HG02623 (cell line): ENCODE results near the gene ZNF532.
A peak's percentile ranks its signal among the peaks of the same experiment; 100 is the strongest.
"Not testable (repeated sequence)": the region's sequence is repeated elsewhere in the genome, so short reads cannot be mapped to it uniquely, and the experiment has no call there.

ENCODE experiments used
- ATAC-seq: cut with Tn5 transposase; IDR thresholded peaks from one replicate; pipeline ENCODE4 v1.9.1; 2021; ENCODE audit warnings: moderate library complexity; ENCODE audit not compliant: unreplicated experiment

The ZNF532 gene

DNA sequence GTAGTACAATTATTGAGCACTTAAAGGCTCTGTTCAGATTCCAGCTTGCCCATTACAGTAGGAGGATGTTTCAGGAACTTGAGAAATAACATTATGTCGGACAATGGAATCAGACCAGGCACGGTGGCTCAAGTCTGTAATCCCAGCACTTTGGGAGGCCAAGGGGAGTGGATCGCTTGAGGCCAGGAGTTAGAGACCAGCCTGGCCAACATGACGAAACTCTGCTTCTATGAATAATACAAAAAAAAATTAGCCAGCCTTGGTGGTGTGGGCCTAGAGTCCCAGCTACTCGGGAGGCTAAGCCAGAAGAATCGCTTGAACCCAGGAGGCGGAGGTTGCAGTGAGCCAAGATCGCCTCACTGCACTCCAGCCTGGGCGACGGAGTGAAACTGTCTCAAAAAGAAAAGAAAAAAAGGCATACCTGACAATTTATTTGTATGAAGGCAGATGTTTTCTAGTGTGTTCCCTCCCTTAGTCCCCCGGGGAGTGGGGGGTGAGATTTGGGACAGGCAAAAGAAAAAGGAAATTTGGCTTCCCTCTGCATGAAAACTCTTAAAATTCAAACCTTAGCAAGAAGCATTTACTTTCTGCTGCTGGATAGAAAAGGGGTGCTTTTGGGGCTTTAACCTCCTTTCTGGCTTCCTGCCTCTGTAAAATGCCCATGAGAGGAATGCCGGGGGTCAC is 13.7 kb upstream of the ZNF532 start:
- no peak for ATAC-seq

DNA sequence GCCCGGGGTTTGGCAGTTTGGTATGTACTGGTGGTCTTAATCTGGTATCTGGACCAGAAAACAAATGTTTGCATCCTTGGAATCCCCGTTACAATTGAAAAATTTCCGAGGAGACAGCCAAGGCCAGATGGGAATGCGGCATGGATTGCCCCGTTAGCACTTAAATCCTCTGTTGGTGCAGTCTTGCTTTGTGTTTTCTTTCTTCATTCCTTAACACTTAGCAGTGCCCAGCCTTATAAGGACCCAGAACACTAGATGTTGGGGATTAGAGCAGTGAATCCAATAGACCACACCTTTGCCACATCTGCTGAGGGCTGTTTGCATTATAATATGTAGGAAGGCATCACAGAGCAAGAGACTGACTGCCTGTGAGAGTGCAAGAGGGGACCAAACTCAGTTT is 12.8 kb upstream of the ZNF532 start:
- ATAC-seq: no peak

DNA sequence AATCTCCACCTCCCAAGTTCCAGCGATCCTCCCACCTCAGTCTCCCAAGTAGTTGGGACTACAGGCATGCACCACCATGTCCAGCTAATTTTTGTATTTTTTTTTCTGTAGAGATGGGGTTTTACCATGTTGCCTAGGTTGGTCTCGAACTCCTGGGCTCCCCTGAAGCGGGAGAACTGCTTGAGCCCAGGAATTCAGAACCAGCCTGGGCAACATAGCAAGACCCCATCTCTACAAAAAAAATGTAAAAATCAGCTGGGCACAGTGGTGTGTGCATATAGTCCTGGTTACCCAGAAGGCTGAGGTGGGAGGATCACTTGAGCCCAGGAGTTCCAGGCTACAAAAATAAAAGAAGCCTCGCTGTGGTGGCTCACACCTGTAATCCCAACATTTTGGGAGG is 12.0 kb upstream of the ZNF532 start:
- ATAC-seq: no peak

DNA sequence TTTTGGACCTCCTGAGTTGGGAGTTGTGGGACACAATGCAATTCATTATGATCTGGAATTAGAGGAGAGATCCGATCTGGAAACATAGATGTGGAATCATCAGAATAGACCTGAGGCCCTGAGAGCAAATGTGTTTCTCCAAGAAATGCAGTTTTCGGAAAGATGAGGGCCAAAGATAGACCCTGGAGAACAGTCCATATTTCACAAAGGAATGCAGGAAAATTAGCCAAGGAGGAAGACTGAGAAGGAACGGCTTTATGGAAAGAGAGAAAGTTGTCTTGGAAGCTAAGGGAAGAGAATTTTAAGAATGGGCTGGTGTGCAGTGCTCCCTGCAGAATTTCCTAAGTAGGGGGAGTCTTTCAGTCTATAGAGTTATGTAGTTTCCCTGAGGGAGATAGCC is 11.1 kb upstream of the ZNF532 start:
- ATAC-seq: no peak

DNA sequence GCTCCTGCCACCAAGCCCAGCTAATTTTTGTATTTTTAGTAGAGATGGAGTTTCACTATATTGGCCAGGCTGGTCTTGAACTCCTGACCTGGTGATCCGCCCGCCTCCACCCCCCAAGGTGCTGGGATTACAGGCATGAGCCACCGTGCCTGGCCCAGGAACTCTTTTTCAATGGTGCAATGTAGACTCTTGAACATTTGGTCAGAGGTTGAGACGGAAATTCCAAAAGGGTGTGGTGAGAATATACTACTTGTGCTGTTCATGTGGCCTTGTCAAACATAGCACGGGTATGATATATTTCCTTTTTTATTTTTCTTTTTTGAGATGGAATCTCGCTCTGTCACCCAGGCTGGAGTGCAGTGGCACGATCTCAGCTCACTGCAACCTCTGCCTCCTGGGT is 9.2 kb upstream of the ZNF532 start:
- ATAC-seq: not testable (repeated sequence)

DNA sequence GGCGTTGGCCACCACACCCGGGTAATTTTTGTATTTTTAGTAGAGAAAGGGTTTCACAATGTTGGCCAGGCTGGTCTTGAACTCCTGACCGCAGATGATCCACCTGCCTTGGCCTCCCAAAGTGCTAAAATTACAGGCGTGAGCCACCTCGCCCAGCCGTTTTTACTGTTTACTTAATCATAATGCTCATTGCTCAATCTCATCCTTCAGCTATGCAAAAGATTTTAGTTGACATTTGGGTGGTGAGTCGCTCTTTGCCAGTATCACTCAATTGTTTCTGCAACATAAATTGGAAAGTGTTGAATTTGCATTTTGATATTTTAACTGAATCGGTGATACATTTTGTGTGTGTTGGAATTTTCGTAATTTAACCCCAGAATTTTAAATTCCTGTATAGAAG is 7.8 kb upstream of the ZNF532 start:
- no peak for ATAC-seq

DNA sequence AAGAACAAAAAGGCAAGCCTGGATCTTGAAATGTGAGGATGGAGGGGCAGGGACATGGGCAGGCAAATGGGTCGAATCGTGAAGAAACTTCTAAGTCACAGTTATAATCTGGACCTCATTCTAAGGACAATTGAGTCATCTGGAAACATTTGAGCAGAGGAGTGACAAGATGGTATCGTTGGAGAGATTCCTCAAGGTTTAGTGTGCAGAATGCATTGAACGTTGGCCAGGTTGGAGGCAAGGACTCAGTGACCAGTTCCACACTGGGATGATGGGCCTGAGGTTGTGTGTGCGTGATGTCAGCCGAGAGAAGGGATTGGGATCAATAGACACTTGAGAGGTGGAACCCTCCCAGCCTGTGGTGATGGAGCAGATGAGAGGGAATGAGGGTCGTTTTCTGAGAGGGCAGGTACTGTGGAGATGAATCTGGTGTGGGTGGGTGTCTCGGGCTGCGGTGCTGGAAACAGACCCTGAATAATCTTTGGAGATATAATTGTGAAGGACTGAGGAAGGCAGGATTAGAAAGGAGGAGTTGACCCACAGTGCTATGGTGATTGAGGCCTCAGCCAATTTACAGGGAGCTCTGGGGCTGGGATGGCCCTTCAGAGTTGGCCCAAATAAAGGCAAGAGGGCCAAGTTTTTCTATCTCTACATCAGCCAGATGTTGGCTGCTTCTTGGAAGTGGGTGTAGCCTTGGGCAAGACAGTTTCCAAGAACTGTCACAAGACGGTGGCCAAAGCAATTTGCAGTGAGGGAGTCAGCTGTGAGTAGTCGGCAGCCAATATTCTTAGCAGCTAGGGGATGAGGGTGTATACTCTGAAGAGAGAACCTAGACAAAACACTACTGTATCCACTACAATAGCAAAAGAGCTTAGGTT is 5.8 kb upstream of the ZNF532 start:
- no peak for ATAC-seq

DNA sequence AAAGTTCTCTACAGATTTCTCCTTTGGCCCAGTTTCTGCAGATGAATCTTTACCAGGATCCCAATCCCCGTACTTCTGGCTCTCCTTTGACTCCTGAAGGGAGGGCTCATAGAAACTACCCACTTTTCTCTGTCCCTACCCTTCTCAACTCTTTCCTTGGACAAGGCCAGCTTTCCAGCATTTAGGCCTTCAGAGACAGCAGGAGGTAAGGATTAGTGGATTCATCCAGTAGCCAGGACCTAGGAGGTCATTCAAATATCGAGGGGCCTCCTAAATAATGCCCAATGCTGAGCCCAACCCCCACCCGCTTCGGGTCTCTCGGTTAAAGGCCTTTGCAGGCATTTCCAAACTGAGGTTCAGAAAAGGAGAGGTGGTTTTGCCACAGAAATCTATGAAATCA is 4.8 kb upstream of the ZNF532 start:
- no peak for ATAC-seq

DNA sequence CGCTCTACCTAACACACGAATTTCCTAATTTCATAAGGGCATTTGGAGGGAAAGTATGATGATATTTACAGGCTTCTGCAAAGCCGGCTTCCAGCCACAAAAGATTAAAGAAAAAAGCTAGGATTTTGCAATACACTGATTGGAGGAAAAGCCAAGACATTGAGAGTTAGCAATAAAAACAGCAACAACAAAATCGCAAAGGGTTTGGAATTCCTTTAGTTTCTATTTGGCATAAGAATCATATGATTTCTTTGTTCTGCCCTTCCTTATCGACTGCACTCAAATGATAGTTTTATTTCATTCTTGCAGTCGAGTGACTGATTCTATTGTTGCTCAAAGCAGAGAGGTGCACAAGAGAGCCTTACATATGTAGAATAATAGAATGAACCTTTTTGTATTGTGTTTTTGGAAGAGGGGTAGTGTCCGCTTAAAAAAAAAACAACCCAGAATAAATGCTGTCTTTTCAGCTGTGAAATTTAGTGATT is 3.9 kb upstream of the ZNF532 start:
- ATAC-seq: no peak

DNA sequence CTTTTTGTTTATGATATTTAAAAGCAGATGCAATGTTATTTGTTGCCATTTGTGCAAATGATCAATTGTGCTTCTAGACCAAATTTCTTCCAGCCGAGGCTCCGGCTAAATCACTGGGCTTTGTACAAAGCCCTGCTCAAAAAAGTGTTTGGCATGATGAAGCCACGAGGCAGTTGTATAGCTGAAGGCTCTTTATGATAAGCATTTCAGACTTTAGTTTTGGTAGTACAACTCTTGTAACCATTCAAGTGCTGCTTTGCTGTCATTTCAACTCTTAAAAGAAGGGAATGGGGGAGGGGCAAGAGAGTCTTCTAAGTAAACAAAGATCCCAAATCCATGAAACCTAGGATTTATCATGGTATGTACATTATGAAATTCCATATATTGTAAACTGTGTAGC is 3.3 kb upstream of the ZNF532 start:
- ATAC-seq: no peak

DNA sequence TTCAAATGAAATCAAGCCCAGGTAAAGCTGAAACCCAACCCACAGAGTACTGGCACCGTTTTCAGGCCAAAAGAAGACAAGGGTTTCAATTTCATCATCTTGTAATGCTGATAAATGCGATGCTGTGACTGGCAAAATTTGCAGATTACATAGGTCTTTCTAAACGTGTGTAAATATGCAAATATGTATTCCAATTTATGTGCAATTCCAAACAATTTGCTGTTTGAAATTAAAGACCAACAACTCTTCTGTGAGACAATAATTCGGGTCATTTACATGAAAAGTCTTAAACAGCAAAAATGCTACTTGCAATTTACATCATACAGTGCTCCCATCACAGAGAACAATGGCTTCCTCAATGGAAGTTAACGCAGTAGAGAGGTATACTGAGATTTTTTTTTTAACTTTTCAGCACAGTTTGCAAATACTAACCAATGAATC is 2.8 kb upstream of the ZNF532 start:
- ATAC-seq: no peak

DNA sequence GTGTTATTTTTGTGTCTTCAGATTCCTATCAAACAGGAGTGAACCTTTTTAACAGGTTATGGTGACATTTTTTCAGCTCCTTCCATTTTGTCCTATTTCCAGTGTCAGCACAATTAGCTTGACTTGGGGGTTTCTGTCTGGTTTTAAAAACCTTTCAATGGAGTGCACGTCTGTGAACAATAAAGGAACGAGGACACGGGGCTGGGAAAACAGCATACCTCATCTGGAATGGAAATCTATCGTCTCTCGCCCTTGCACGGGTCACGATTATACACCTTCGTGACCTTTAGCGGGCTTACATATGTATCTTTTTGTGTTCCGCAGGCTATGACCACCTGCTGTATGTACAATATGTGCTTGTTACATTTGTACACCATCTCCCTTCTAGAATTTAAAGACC is 2.3 kb upstream of the ZNF532 start:
- ATAC-seq: no peak

DNA sequence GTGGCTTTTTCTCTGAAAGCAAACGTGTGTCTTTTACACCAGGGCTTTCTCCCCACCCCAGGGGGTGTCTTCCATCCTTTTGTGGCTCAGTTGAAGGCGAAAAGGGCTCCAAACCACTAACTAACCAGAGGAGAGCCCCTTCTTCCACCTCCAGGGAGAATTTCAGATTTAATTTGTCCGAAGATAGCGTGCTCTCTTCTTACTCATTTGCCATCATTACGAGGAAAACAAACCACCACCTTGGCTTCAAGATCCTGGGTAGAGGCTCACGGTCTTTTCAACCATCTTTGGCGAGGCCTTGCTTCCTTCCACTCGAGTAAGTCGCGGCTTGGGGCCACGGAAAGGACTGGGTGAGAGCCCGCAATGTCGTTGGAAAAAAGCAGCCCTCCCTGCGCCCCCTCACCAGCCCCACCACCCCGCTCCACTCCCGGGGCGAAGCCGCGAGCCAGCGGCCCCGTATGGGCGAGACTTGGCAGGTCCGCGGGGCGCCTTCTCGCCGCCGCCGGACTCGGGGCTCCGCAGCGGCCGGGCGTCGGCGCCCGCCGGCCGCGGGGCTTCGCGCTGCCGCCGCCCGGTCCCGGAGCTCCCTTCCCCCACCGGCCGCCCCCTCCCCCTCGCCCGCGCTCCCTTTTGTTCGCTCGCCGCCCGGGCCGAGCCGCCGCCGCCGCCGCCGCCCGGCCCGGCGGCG is 1.7 kb upstream of the ZNF532 start:
- ATAC-seq: peak; percentile 27

DNA sequence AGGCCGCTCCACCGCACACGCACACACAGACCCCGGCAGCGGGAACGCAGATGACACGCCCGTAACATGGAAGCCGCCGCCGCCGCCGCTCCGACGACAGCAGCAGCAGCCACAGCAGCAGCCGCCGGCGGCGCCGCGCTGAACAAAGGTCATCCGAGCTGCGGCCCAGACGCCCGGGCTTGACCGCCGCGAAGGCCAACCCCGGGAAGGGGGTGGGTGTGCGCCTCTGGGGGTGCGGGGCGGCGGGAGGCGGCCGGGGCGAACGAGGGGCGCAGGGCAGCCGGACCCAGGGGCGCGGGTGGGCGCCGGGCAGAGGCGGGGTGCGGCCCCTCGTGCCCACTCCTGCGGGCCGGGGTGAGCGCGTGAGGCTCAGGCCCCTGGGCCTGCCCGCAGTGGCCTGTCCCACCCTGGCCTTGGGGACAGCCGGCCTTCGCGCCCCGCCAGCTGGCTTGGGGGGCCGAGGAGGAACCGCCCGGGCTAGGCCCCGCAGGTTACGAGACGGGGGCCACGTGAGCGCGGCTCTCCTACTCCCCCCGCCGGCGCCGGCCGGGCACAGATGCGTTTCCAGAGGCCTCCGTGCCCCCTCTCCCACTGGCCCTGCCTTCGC is 1.0 kb upstream of the ZNF532 start:
- peak; percentile 45 for ATAC-seq

DNA sequence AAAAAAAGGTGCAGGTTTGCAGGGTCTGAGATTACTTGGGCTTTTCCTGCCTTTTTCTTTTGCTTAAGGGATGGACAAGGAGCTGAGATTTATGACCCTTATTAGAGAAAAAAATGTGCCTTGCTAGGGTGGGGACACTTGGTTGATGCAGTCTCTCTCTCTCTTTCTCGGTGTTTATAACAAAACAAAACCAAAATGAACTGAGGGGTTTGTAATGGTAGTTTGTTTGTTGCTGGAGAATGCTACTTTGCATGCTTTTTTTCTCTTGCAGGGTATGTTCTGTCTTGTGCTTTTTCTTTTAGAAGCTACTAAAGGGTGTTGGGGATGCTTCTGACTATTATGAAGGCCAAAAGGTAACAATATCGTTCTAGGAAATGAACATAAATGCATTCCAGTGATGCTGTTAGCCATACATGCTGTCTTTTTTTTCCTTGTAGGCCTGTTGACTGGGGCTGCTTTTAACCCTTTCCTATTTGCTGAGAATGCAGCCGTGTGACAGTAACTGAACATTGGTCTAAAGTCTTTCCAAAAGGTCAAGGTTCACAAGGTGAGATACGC is 435 bp downstream of the ZNF532 start:
- ATAC-seq: no peak

DNA sequence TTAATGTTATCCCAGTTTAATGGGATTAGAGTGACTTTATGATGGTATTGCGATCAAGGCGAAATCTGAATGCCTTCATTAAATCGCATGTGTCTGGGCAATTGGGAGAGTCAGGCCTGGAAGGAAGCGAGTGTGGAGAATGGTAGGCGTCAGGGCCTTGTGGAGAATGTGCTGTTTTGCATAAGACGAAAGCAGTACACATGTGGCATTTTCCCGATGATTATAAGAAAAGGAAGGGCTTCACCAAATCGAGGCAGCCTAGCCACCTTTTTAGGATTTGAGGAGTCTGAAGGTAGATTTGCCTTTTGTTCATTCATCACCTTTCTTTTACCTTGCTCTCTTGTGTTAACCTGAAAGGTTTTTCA is 1.0 kb downstream of the ZNF532 start:
- no peak for ATAC-seq

DNA sequence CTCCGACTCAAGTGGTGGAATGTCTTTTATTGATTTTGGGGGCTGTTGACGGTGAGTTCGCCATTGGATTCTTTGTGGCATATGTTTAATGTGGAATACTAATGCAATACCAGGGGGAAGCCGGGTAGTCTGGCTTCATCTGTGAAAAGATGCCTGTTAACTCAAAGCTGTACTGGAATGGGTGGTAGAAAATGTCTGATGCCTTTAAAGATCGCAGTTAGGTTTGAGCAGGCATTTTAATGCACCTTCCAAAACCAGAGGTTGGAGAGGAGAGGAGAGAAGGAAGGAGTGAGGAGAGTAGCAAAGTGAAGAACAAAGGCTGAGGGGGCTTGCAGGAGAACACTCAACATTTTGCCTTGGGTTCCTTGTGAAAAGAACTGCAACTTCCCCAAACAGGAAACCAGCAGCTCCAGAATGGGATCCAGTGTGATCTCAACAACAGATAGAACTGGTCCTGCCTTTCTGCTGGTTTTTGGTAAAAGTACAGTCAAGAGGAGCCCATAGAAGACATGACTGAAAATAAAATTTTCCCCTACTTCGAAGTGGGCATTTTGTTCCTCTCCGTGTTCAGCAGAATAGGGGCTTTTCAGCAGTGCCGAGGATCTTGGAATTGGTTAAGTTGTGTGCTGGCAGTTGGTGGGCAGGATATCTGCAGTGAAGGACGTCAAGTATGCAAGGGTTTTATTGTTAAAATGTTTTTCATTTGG is 1.5 kb downstream of the ZNF532 start:
- ATAC-seq: no peak

DNA sequence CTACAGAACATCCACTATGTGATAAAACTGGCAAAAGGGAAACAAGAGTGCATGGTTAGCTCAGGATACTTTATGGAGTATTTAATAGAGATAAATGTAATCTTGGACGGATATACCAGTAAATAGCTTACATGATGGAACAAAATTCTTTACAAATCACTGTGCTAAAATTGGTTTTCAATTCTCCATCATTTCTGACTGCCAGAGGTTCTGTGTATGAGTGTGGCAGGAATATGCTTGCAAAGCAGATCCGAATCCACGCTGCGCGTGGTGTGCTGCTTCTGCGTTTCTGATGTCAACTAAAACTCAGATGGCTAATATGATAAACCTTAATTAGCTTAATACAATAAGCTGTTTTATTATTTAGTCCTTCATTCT is 2.1 kb downstream of the ZNF532 start:
- ATAC-seq: no peak

DNA sequence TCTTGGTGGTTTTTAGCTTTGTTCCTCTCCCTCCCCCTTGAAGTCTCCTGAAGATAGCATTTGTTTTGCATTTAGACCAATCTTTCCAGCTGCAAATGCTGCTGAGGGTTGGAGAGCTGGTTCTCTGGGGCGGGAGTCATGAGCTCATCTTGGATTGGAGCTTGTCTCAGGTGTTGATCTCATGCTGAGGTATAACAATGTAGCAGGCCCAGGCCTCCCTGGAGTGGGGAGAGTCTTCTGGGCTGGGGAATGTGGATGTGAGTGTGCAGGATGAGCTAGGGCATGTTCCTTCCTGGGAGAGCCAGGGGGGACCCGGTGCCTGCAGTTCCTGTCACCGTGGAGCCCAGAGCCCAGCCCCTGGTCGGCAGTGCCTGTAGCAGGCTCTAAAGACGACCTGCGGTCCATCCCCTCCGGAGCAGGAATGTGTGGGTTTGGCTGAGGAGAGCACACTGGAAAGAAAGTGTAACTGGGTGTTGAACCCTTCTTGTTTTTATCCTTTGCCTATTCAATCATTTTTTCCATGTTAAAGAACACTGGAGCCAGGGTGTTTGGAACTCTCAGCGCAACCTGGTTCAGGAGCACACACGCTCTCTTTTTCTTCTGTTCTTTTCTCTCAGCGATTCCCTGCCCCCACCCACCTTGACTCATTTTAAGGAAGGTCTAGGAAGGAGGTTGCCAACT is 2.7 kb downstream of the ZNF532 start:
- ATAC-seq: no peak

DNA sequence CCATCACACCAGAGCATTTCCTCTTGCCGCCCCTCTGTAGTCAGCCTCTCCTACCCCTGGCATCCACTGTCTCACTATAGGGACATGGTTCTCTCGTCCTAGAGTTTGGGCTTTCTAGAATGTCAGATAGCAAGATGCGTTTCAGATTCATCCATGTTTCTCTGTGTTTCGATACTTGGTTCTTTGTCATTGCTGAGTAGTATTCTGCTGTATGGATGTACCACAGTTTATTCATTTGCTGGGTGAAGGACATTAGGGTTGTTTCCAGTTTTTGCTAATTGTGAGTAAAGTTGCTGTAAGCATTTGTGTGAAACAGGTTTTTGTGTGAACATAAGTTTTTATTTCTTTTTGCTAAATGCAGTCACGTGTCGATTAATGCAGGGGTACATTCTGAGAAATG is 3.8 kb downstream of the ZNF532 start:
- no peak for ATAC-seq
